ENCODE results near the gene CASP4.
A peak's percentile ranks its signal among the peaks of the same experiment; 100 is the strongest.
"Not testable (repeated sequence)": the region's sequence is repeated elsewhere in the genome, so short reads cannot be mapped to it uniquely, and the experiment has no call there.

CASP4 gene

GRCh38 chr11:104968355-104968855 is at the start of gene CASP4:
Gene CASP4 (minus strand): TSS chr11:104968574. CDS start chr11:104968525, 49 bp downstream.
- no peak for DNase-seq

- DNase-seq = no peak
These were observed 39.1 kb upstream of the CASP4 start for GRCh38 chr11:105007463-105007862.

GRCh38 chr11:105005451-105005845 is 37.1 kb upstream of the CASP4 start:
- no peak for DNase-seq

- no peak for DNase-seq
These were observed 35.6 kb upstream of the CASP4 start for GRCh38 chr11:105004021-105004420.

GRCh38 chr11:105003151-105003550 is 34.8 kb upstream of the CASP4 start:
- no peak for DNase-seq

GRCh38 chr11:105000797-105001196 is 32.4 kb upstream of the CASP4 start:
- no peak for DNase-seq

GRCh38 chr11:105000167-105000566 is 31.8 kb upstream of the CASP4 start:
- peak; percentile 69 for DNase-seq

GRCh38 chr11:104999721-105000120 is 31.3 kb upstream of the CASP4 start:
- DNase-seq = no peak

- no peak for DNase-seq
These were observed 28.9 kb upstream of the CASP4 start for GRCh38 chr11:104997288-104997687.

- no peak for DNase-seq
These were observed 26.6 kb upstream of the CASP4 start for GRCh38 chr11:104995001-104995408.

- no peak for DNase-seq
These were observed 24.4 kb upstream of the CASP4 start for GRCh38 chr11:104992781-104993180.

GRCh38 chr11:104991994-104992393 is 23.6 kb upstream of the CASP4 start:
- DNase-seq = no peak

- DNase-seq = no peak
These were observed 16.4 kb upstream of the CASP4 start for GRCh38 chr11:104984808-104985207.

- no peak for DNase-seq
These were observed 11.5 kb upstream of the CASP4 start for GRCh38 chr11:104979839-104980238.

- DNase-seq = no peak
These were observed 5.2 kb upstream of the CASP4 start for GRCh38 chr11:104973616-104974015.

GRCh38 chr11:104972924-104973323 is 4.5 kb upstream of the CASP4 start:
- DNase-seq = not testable (repeated sequence)

GRCh38 chr11:104970756-104971155 is 2.4 kb upstream of the CASP4 start:
- DNase-seq = no peak

- peak; percentile 53 for DNase-seq
These were observed 742 bp upstream of the CASP4 start for GRCh38 chr11:104968856-104969776.

- DNase-seq = no peak
These were observed 630 bp downstream of the CASP4 start for GRCh38 chr11:104967534-104968354.

- no peak for DNase-seq
These were observed 2.6 kb downstream of the CASP4 start for GRCh38 chr11:104965735-104966134.

- DNase-seq = no peak
These were observed 4.1 kb downstream of the CASP4 start for GRCh38 chr11:104964247-104964646.

GRCh38 chr11:104962852-104963251 is 5.5 kb downstream of the CASP4 start:
- no peak for DNase-seq

- no peak for DNase-seq
These were observed 11.1 kb downstream of the CASP4 start for GRCh38 chr11:104957280-104957679.

GRCh38 chr11:104956528-104956927 is 11.8 kb downstream of the CASP4 start:
- DNase-seq = no peak

All from islet precursor cell (in vitro differentiated cells).